Spinal cord (tissue), 10 donors: Measurements from ENCODE around the gene ENOX2. TPM values are rescaled to one million over a fixed set of nuclear protein-coding genes. Genes with fewer than 3 reads are reported as not detected.

Experiments used
- DNase-seq, 6 donors: peaks; one replicate each; pipeline versions ENCODE4 v3.0.0 to v3.0.0-alpha.2; 2013 to 2015; ENCODE audit warnings: low spot score in 6 of 6, low read depth in 4 of 6
- H3K27ac ChIP-seq: one replicate; pipeline ENCODE4 v1.5.1; 2013; ENCODE audit warnings: low read depth, low read length, control low read depth
- H3K27me3 ChIP-seq: one replicate; pipeline ENCODE4 v1.6.1; 2013; ENCODE audit warnings: low read length; ENCODE audit not compliant: control insufficient read depth, insufficient read depth
- H3K36me3 ChIP-seq: one replicate; pipeline ENCODE4 v1.6.1; 2013; ENCODE audit warnings: low read length; ENCODE audit not compliant: control insufficient read depth, insufficient read depth
- H3K4me1 ChIP-seq: one replicate; pipeline ENCODE4 v1.6.1; 2013; ENCODE audit warnings: low read length; ENCODE audit not compliant: control insufficient read depth, insufficient read depth
- H3K4me3 ChIP-seq: one replicate; pipeline ENCODE4 v1.5.1; 2013; ENCODE audit warnings: low read depth, low read length, control low read depth
- H3K9me3 ChIP-seq: one replicate; pipeline ENCODE4 v1.6.1; 2013; ENCODE audit warnings: low read length; ENCODE audit not compliant: control insufficient read depth, insufficient read depth
- WGBS: methylation state at CpG from one replicate; pipeline ENCODE4 v1.1.5; 2013; ENCODE audit warnings: missing lambda C conversion rate; ENCODE audit not compliant: insufficient coverage; 5-methylcytosine and 5-hydroxymethylcytosine counted together
- polyA plus RNA-seq, 2 donors: library from polyadenylated mRNA; unstranded; fragments of 120-200 nt; gene quantifications; one replicate each; pipeline ENCODE4 v1.2.1, GENCODE V29; 2013; ENCODE audit not compliant: insufficient read length in 2 of 2
- total RNA-seq, 2 donors: library from RNA; depleted of rRNA in 1 of 2; stranded (reverse); fragments of 120-200 nt in 1 of 2; fragments of >200 nt in 1 of 2; gene quantifications; one replicate each; pipeline versions ENCODE4 v1.2.3 to v1.2.4, GENCODE V29; 2013 to 2014
- donor health status: healthy.

The ENOX2 gene
- total and polyA plus RNA-seq, 4 donors, result 6.1 to 16.6 (median 13.3) TPM

DNA sequence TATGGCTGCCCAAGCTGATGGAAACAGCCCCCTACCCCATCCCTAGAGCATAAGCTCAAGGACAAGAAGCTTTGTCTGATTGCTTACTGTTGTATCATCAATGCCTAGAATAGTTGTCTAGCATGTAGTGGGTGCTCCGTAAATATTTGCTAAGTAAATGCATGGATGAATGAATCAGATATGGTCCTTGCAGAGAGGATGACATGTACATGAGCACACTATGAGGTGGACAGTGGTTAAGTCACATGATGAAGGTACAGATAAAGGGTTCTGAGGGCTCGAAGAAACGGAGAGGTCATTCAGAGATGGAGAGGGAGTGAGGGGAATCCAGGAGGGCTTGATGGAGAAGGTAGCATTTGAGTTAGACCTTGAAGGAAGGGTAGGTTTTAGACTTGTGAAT lies 287.1 kb downstream of the ENOX2 start:
- 77% methylated on average over 3 of the region's 3 CpGs for WGBS
- H3K27ac ChIP-seq, result no peak overlapping the region

DNA sequence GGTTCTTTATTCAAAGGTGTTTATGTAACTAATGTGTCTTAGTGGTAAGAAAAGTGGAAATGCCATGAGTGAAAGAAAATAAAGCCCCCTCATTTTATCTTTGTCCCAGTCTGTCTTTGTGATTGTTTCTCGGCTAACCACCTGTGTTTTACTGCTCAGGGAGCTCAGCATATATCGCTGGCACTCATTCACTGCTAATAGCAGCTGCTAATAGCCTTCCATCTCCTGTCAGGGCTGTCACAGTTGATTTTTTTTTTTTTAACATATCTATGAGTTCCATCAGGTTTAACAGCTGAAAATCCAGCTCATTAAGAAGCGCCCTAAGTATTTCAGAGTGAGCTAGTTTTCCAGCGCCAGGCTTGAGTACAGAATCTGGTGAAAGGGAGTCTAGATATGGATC lies 295.6 kb downstream of the ENOX2 start:
- WGBS, result 49% methylated on average over 4 of the region's 4 CpGs
- Histone ChIP-seq H3K9me3 (no peaks in the 10 kb centered on the region), H3K27ac (no peak overlapping the region), H3K36me3 (no peaks in the 10 kb centered on the region), H3K4me1 (no peaks in the 10 kb centered on the region), H3K27me3 (no peaks in the 10 kb centered on the region), H3K4me3 (no peak overlapping the region)
- DNase-seq, result peak in 1 of 6 donors; percentile 24

More for the DNA sequence above, 287.1 kb downstream of the ENOX2 start:
- Histone ChIP-seq H3K36me3 (no peaks in the 10 kb centered on the region), H3K4me3 (no peak overlapping the region), H3K27me3 (no peaks in the 10 kb centered on the region), H3K9me3 (no peaks in the 10 kb centered on the region), H3K4me1 (no peaks in the 10 kb centered on the region)
- no peak for DNase-seq

DNA sequence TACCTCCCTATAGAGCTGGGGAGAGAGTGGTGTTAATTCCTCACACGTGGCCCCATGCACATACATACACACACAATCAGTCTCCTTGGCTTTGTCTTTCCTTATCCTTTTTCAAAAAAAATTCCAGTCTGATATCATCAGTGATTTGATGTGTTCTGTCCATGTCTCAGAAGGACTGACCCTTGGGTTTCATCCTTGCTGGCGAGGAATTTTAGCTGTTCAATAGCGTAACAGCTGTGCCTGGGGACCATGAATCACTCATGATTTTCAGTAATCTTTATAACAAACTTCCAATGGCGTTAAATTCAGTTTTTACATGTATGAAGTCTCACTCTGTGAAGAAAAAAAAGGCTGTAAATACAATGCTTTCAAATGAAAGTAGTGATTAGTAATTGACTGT lies 296.6 kb downstream of the ENOX2 start:
- H3K9me3 ChIP-seq, result no peaks in the 10 kb centered on the region
- no peak overlapping the region for H3K27ac ChIP-seq
- 62% methylated on average over 2 of the region's 4 CpGs for WGBS
- H3K4me3 ChIP-seq, result no peak overlapping the region
- no peaks in the 10 kb centered on the region for H3K27me3 ChIP-seq
- no peak for DNase-seq
- no peaks in the 10 kb centered on the region for H3K36me3 ChIP-seq
- H3K4me1 ChIP-seq, result no peaks in the 10 kb centered on the region

- Histone ChIP-seq H3K4me1 (no peaks in the 10 kb centered on the region), H3K36me3 (no peaks in the 10 kb centered on the region), H3K27ac (no peak overlapping the region), H3K4me3 (no peak overlapping the region), H3K27me3 (no peaks in the 10 kb centered on the region), H3K9me3 (no peaks in the 10 kb centered on the region)
- no peak for DNase-seq
- 77% methylated on average over 1 of the region's 3 CpGs for WGBS
These were observed 298.1 kb downstream of the ENOX2 start for GRCh38 chrX:130604882-130605281.

DNA sequence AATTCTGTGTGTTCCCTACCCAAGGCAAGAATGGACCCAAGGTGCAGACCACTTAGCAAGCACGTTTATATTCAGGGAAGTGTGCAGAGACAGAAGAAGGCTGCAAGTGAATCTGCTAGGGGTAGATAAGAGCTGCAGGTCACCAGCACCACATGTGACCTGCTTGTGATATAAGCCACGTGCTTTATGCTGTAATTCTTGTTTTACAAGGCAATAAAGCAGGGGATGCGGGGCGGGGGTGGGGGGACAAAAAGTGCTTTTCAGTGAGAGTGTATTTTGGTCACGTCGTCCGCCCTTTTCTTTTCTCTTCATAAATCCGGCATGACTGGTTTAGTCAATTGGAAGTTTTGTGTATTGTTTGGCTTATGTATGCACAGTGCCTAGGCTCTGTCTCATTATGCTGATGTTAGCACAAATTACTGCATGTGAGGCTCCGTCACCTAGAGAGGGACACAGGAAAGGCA lies 308.5 kb downstream of the ENOX2 start:
- H3K9me3 ChIP-seq, result no peaks in the 10 kb centered on the region
- WGBS, result 41% methylated on average over 7 of the region's 9 CpGs
- no peaks in the 10 kb centered on the region for H3K36me3 ChIP-seq
- H3K27ac ChIP-seq, result peak overlapping the region; percentile 20
- no peak overlapping the region for H3K4me3 ChIP-seq
- peak in 2 of 6 donors; percentile 12 to 15 for DNase-seq
- no peaks in the 10 kb centered on the region for H3K4me1 ChIP-seq
- no peaks in the 10 kb centered on the region for H3K27me3 ChIP-seq

DNA sequence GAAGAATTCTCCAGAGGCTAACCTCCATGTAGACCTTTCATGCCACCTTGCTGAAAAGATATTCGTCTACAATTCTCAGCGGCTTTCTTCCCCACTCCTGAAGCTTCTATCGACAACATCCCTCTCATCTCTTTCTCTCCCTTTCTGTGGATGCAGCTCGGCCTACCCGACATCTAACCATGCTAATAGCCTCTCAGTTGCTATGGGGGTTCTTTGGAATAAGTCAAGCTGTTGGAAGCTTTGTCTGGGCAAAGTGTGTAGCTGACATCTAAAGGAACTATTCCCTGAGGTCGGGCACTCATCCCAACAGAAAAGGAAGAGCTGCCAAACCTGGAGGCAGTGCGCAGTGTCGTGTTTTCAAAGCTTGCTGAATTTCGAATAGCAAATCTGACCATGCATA lies 309.1 kb downstream of the ENOX2 start:
- Histone ChIP-seq H3K4me1 (no peaks in the 10 kb centered on the region), H3K9me3 (no peaks in the 10 kb centered on the region), H3K36me3 (no peaks in the 10 kb centered on the region), H3K27ac (peak overlapping the region; percentile 20), H3K27me3 (no peaks in the 10 kb centered on the region), H3K4me3 (no peak overlapping the region)
- 49% methylated on average over 6 of the region's 9 CpGs for WGBS
- DNase-seq, result peak in 3 of 6 donors; percentile 17 to 65 (median 40)

DNA sequence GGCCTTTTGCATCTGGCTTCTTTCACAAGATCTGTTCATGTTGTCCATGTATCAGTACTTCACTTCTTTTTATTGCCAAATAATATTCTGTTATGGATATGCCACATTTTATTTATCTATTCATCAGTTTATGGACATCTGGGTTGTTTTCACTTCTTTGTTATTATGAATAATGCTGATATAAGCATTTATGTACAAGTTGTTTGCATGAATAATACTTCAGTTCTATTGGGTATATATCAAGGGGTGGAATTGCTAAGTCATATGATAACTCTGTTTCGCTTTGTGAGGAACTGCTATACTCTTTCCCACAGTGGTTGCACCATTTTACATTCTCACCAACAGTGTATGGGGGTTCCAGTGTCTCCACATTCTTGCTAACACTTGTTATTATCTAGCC lies 310.8 kb downstream of the ENOX2 start:
- Histone ChIP-seq H3K4me1 (no peaks in the 10 kb centered on the region), H3K36me3 (no peaks in the 10 kb centered on the region), H3K27me3 (no peaks in the 10 kb centered on the region), H3K4me3 (no peak overlapping the region), H3K27ac (no peak overlapping the region), H3K9me3 (no peaks in the 10 kb centered on the region)
- no peak for DNase-seq
- no CpG with 5 or more reads among the region's 1 CpG for WGBS

DNA sequence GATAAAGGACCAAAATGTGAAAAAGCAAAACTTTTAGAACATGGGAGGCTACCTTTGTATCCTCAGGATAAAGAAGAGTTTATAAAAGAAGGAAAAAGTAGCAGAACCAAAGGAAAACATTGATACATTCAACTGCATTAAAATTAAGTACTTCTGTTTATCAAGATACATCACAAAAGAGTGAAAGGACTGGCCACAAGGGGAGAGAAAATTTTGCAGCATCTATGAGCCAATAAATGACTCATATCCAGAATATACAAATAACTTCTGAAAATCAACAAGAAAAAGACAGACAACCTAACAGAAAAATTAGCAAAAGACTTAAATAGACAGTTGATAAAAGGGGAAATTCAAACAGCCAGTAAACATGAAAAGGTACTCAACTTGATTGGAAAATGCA lies 324.1 kb downstream of the ENOX2 start:
- Histone ChIP-seq H3K27ac (no peak overlapping the region), H3K9me3 (no peaks in the 10 kb centered on the region), H3K36me3 (no peaks in the 10 kb centered on the region), H3K27me3 (no peaks in the 10 kb centered on the region), H3K4me3 (no peak overlapping the region), H3K4me1 (no peaks in the 10 kb centered on the region)
- DNase-seq, result no peak

- DNase-seq, result no peak
- H3K36me3 ChIP-seq, result no peaks in the 10 kb centered on the region
- H3K27ac ChIP-seq, result no peak overlapping the region
- H3K27me3 ChIP-seq, result no peaks in the 10 kb centered on the region
- no peak overlapping the region for H3K4me3 ChIP-seq
- H3K4me1 ChIP-seq, result no peaks in the 10 kb centered on the region
- no peaks in the 10 kb centered on the region for H3K9me3 ChIP-seq
- WGBS, result 45% methylated on average over 1 of the region's 2 CpGs
These were observed 325.6 kb downstream of the ENOX2 start for GRCh38 chrX:130577431-130577830.

GRCh38 chrX:130575831-130576389 lies 327.1 kb downstream of the ENOX2 start:
- no peak overlapping the region for H3K4me3 ChIP-seq
- H3K4me1 ChIP-seq, result no peaks in the 10 kb centered on the region
- WGBS, result 80% methylated on average over 1 of the region's 6 CpGs
- H3K27ac ChIP-seq, result no peak overlapping the region
- H3K9me3 ChIP-seq, result no peaks in the 10 kb centered on the region
- DNase-seq, result peak in 3 of 6 donors; percentile 17 to 79 (median 43)
- no peaks in the 10 kb centered on the region for H3K27me3 ChIP-seq
- no peaks in the 10 kb centered on the region for H3K36me3 ChIP-seq
